CD4-positive, alpha-beta T cell treated with Interleukin-15 for 4 hours (primary cell): Measurements from ENCODE around the gene GNE.
A peak's percentile ranks its signal among the peaks of the same experiment; 100 is the strongest.

Experiments used
- DNase-seq: peaks from one replicate; pipeline ENCODE4 v3.0.0-alpha.2; 2020; ENCODE audit warnings: low spot score

Gene GNE

DNA sequence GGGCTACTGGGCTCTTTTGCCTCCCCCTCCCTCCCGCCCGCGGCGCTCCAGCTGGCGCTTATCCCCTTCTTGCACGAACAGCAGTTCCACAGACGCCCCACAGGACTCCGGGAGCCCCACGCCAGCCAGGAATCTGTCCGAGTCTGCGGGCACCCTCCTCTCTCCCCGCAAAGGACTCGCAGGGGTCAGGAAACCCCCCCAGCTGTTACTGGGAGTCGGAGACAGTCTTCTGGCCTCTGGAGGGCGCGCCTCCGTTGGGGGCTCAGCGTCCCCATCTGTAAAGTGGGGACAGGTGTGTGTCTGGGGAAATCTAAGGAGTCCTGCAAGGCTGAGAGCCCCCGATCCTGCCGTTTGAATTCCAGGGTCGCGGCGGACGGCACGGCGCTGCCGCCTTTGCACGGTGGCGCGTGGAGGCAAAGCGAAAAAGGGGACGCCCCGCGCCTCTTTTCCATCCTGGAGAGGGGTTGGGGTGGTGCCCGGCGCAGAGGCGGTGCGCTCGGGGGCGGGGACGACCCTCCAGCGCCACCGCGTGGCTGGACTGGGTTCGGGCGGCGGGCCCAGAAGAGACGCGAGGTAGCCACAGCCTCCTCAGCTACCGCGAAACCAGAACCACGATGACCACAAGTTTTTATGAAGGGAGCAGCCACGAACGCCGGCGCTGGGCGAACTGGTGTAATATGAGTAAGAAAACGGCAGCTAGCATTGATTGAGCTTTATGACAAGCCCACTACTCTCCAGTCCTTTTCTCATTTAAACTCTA lies 91.9 kb downstream of the GNE start:
- DNase-seq = peak; percentile 84

DNA sequence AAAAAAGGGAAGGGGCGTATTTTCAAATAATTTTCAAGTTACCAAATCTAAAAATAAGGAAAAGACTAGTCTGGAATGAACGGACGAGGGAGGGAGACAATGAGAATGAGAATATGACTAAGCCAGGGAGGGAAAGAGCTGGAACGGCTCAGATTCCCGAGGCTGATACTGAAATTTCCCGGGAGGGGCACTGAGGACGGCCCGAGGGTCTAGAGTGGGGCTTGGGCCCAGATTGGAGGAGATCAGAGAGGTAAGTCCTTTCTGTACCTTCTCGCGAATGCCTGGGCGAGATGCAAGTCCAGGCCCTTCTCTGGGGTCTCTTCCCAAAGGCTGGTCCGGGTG lies 92.5 kb downstream of the GNE start:
- DNase-seq = no peak

DNA sequence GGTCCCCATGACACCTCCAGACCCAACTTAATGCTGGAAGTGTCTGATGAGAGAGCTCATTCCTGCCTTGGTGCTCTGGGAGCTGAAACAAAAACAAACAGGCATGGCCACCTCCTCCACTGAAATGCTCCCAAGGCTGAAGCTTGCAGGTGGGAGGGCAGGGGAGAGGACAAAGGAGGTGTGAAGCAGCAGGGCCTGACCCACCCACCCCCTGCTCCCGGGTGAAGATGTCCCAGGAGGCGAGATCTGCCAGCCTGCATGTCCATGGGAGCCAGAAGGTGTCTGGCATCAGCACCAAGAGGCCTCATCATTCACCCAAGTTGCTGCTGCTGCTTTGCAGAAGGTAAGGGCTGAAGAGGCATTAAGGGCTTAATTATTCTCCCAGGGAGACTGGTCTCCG lies 93.3 kb downstream of the GNE start:
- no peak for DNase-seq
